Neuronal stem cell (in vitro differentiated cells): Measurements from ENCODE around the gene TYMS.

Experiments used
- DNase-seq: peaks from one replicate; pipeline ENCODE4 v3.0.0-alpha.2; 2013; ENCODE audit warnings: low spot score
- H2AFZ ChIP-seq: one replicate; pipeline ENCODE4 v1.6.1; 2013; ENCODE audit warnings: mild to moderate bottlenecking, low read length, inconsistent platforms
- H2AK5ac ChIP-seq: 2 replicates; pipeline ENCODE4 v1.6.1; 2013; ENCODE audit warnings: low read depth, mild to moderate bottlenecking, inconsistent platforms, low read length, moderate library complexity, mixed read lengths
- H2BK120ac ChIP-seq: 2 replicates; pipeline ENCODE4 v1.6.1; 2013; ENCODE audit warnings: low read depth, mild to moderate bottlenecking, inconsistent platforms, low read length, moderate library complexity, mixed read lengths
- H2BK12ac ChIP-seq: one replicate; pipeline ENCODE4 v1.6.1; 2013; ENCODE audit warnings: low read length, inconsistent platforms
- H2BK15ac ChIP-seq: 2 replicates; pipeline ENCODE4 v1.6.1; 2013; ENCODE audit warnings: mild to moderate bottlenecking, low read length, inconsistent platforms, mixed read lengths
- H2BK5ac ChIP-seq: one replicate; pipeline ENCODE4 v1.6.1; 2013; ENCODE audit warnings: inconsistent platforms, mild to moderate bottlenecking, low read length, moderate library complexity
- H3K14ac ChIP-seq: one replicate; pipeline ENCODE4 v1.6.1; 2013; ENCODE audit warnings: low read length, inconsistent platforms
- H3K18ac ChIP-seq: 2 replicates; pipeline ENCODE4 v1.6.1; 2013; ENCODE audit warnings: low read length, inconsistent platforms
- H3K23ac ChIP-seq: 2 replicates; pipeline ENCODE4 v1.6.1; 2013; ENCODE audit warnings: low read depth, mild to moderate bottlenecking, mixed read lengths, low read length, inconsistent platforms; ENCODE audit not compliant: poor library complexity
- H3K27ac ChIP-seq: replicated peaks from 3 replicates; pipeline ENCODE4 v1.5.1; 2013; ENCODE audit warnings: low read length, inconsistent platforms
- H3K27me3 ChIP-seq, 3 experiments: 2 replicates each; pipeline ENCODE4 v1.6.1; 2013; ENCODE audit warnings: low read length in 3 of 3, mild to moderate bottlenecking in 2 of 3, inconsistent platforms in 1 of 3, low read depth in 1 of 3, mixed read lengths in 1 of 3, moderate library complexity in 1 of 3; ENCODE audit not compliant: control insufficient read depth in 3 of 3, insufficient read depth in 3 of 3
- H3K36me3 ChIP-seq, 2 donors: replicated peaks in 1 of 2; 2 replicates each; pipeline ENCODE4 v1.6.1; 2013; ENCODE audit warnings: low read length in 2 of 2; ENCODE audit not compliant: control insufficient read depth in 2 of 2, insufficient read depth in 2 of 2
- H3K4ac ChIP-seq: 2 replicates; pipeline ENCODE4 v1.6.1; 2013; ENCODE audit warnings: inconsistent platforms, mild to moderate bottlenecking, low read length, moderate library complexity
- H3K4me1 ChIP-seq, 2 donors: 1 replicate in 1 of 2; 2 replicates in 1 of 2; pipeline ENCODE4 v1.6.1; 2013; ENCODE audit warnings: low read length in 2 of 2, low read depth in 1 of 2; ENCODE audit not compliant: control insufficient read depth in 2 of 2, insufficient read depth in 1 of 2
- H3K4me2 ChIP-seq: one replicate; pipeline ENCODE4 v1.6.1; 2013; ENCODE audit warnings: mild to moderate bottlenecking, low read length, inconsistent platforms; ENCODE audit not compliant: insufficient read depth, poor library complexity, severe bottlenecking
- H3K4me3 ChIP-seq, 2 donors: 2 replicates each; pipeline ENCODE4 v1.5.1; 2013; ENCODE audit warnings: low read length in 2 of 2, mild to moderate bottlenecking in 2 of 2, inconsistent platforms in 1 of 2, moderate library complexity in 1 of 2
- H3K79me1 ChIP-seq: one replicate; pipeline ENCODE4 v1.6.1; 2013; ENCODE audit warnings: low read depth, mild to moderate bottlenecking, inconsistent platforms, low read length, moderate library complexity
- H3K9ac ChIP-seq: one replicate; pipeline ENCODE4 v1.6.1; 2013; ENCODE audit warnings: mild to moderate bottlenecking, low read depth, low read length, inconsistent platforms; ENCODE audit not compliant: poor library complexity
- H3K9me3 ChIP-seq, 2 donors: replicated peaks in 1 of 2; 2 replicates each; pipeline versions ENCODE3 to v1.6.1; 2013; ENCODE audit warnings: low read length in 2 of 2, mild to moderate bottlenecking in 2 of 2, inconsistent platforms in 1 of 2, low read depth in 1 of 2, mixed read lengths in 1 of 2, moderate library complexity in 1 of 2; ENCODE audit not compliant: control insufficient read depth in 2 of 2, insufficient read depth in 1 of 2
- H4K8ac ChIP-seq: one replicate; pipeline ENCODE4 v1.6.1; 2013; ENCODE audit warnings: low read depth, mild to moderate bottlenecking, inconsistent platforms, low read length, moderate library complexity
- H4K91ac ChIP-seq: one replicate; pipeline ENCODE4 v1.6.1; 2013; ENCODE audit warnings: low read length, low read depth, mild to moderate bottlenecking, inconsistent platforms; ENCODE audit not compliant: poor library complexity
- WGBS, 2 donors: extraction: QIAGEN DNeasy Blood & Tissue Kit; methylation state at CpG; one replicate each; pipeline ENCODE4 v1.1.7; 2013; ENCODE audit warnings: missing lambda C conversion rate in 2 of 2, mixed read lengths in 1 of 2; ENCODE audit not compliant: insufficient read length in 2 of 2, insufficient replicate concordance in 1 of 2; ENCODE audit errors: extremely low coverage in 2 of 2; 5-methylcytosine and 5-hydroxymethylcytosine counted together

Gene TYMS

GRCh38 chr18:658947-659533 is 1.6 kb downstream of the TYMS start:
- no CpG with 5 or more reads among the region's 10 CpGs for WGBS, 2 donors
- Histone ChIP-seq H2AFZ (peak overlapping the region; percentile 94), H3K9me3 (peaks cover 5 to 35% of the 10 kb centered on the region in 2 donors), H2AK5ac (peak overlapping the region; percentile 90), H3K4me1 (peaks cover 3 to 7% of the 10 kb centered on the region in 2 donors), H3K23ac (no peak overlapping the region), H2BK15ac (no peak overlapping the region), H3K4me3 (peak overlapping the region; percentile 80 to 90), H3K18ac (peak overlapping the region; percentile 91), H4K91ac (no peak overlapping the region), H3K4me2 (peak overlapping the region; percentile 77), H3K27me3 (no peaks in the 10 kb centered on the region), H2BK12ac (no peak overlapping the region), H3K27ac (no peak overlapping the region), H3K79me1 (peaks cover 10% of the 10 kb centered on the region), H3K14ac (no peak overlapping the region), H3K4ac (no peak overlapping the region), H2BK120ac (no peak overlapping the region), H4K8ac (peak overlapping the region; percentile 84), H3K9ac (peak overlapping the region; percentile 77), H2BK5ac (peak overlapping the region; percentile 100), H3K36me3 (peaks cover 26 to 39% of the 10 kb centered on the region in 2 donors)
- DNase-seq, result no peak

- no peak overlapping the region for H3K4ac ChIP-seq
- peaks cover 3 to 7% of the 10 kb centered on the region in 2 donors for H3K4me1 ChIP-seq
- H3K4me2 ChIP-seq, result no peak overlapping the region
- H4K8ac ChIP-seq, result no peak overlapping the region
- H3K18ac ChIP-seq, result no peak overlapping the region
- no peak for DNase-seq
- no peak overlapping the region for H2AFZ ChIP-seq
- H2AK5ac ChIP-seq, result no peak overlapping the region
- H3K9ac ChIP-seq, result no peak overlapping the region
- H2BK15ac ChIP-seq, result no peak overlapping the region
- H3K9me3 ChIP-seq, result peaks cover 5 to 35% of the 10 kb centered on the region in 2 donors
- H3K27me3 ChIP-seq, result no peaks in the 10 kb centered on the region
- H4K91ac ChIP-seq, result no peak overlapping the region
- peaks cover 10% of the 10 kb centered on the region for H3K79me1 ChIP-seq
- H3K14ac ChIP-seq, result no peak overlapping the region
- H3K4me3 ChIP-seq, result peak overlapping the region in 1 of 2 donors; percentile 80
- no peak overlapping the region for H2BK120ac ChIP-seq
- peaks cover 26 to 39% of the 10 kb centered on the region in 2 donors for H3K36me3 ChIP-seq
- H2BK5ac ChIP-seq, result no peak overlapping the region
- no peak overlapping the region for H3K27ac ChIP-seq
- H2BK12ac ChIP-seq, result no peak overlapping the region
- WGBS, 2 donors, result no CpG with 5 or more reads among the region's 6 CpGs
- no peak overlapping the region for H3K23ac ChIP-seq
These were observed 2.1 kb downstream of the TYMS start for GRCh38 chr18:659597-659996.

- WGBS, 2 donors, result no CpG with 5 or more reads among the region's 4 CpGs
- Histone ChIP-seq H2BK5ac (no peak overlapping the region), H3K4me2 (no peak overlapping the region), H2BK120ac (no peak overlapping the region), H2BK12ac (no peak overlapping the region), H3K4me1 (peaks cover 3 to 7% of the 10 kb centered on the region in 2 donors), H2BK15ac (no peak overlapping the region), H3K4ac (no peak overlapping the region), H3K27me3 (no peaks in the 10 kb centered on the region), H3K9me3 (peaks cover 12 to 43% of the 10 kb centered on the region in 2 donors), H3K79me1 (peaks cover 12% of the 10 kb centered on the region), H3K4me3 (no peak overlapping the region), H3K36me3 (peaks cover 33 to 52% of the 10 kb centered on the region in 2 donors), H3K14ac (no peak overlapping the region), H3K27ac (no peak overlapping the region), H2AFZ (no peak overlapping the region), H2AK5ac (no peak overlapping the region), H4K91ac (no peak overlapping the region), H3K18ac (no peak overlapping the region), H3K23ac (no peak overlapping the region), H4K8ac (no peak overlapping the region), H3K9ac (no peak overlapping the region)
- DNase-seq, result no peak
These were observed 4.7 kb downstream of the TYMS start for GRCh38 chr18:662197-662596.

GRCh38 chr18:666177-666576 is 8.7 kb downstream of the TYMS start:
- Histone ChIP-seq H3K27ac (no peak overlapping the region), H2BK5ac (no peak overlapping the region), H3K9ac (no peak overlapping the region), H2AFZ (no peak overlapping the region), H3K4ac (no peak overlapping the region), H2BK15ac (no peak overlapping the region), H3K14ac (no peak overlapping the region), H3K4me2 (no peak overlapping the region), H2AK5ac (no peak overlapping the region), H3K9me3 (peaks cover 12 to 20% of the 10 kb centered on the region in 2 donors), H2BK120ac (no peak overlapping the region), H4K91ac (no peak overlapping the region), H3K36me3 (peaks cover 31 to 64% of the 10 kb centered on the region in 2 donors), H3K4me3 (peak overlapping the region in 1 of 2 donors; percentile 59), H4K8ac (no peak overlapping the region), H3K18ac (no peak overlapping the region), H3K79me1 (peaks cover 4% of the 10 kb centered on the region), H3K23ac (no peak overlapping the region), H3K27me3 (no peaks in the 10 kb centered on the region), H3K4me1 (no peaks in the 10 kb centered on the region), H2BK12ac (no peak overlapping the region)
- no peak for DNase-seq
- no CpG with 5 or more reads among the region's 8 CpGs for WGBS, 2 donors
